ENCODE measurements around the gene CD160.
"Not testable (repeated sequence)": the region's sequence is repeated elsewhere in the genome, so short reads cannot be mapped to it uniquely, and the experiment has no call there.

- not testable (repeated sequence) for TF ChIP-seq EZH2phosphoT487 (IDR thresholded peaks at IDR 0.05; ENCODE audit: insufficient read depth, low read depth); EZH2 (IDR thresholded peaks at IDR 0.05; ENCODE audit: insufficient read depth, poor library complexity, severe bottlenecking)
Measured at GRCh38 chr1:145670995-145671745, 48.1 kb upstream of the CD160 start.

All from GM23248 (cell line).